ACHN (cell line): ENCODE results near the gene PITPNM1.

Experiments used
- DNase-seq: peaks from one replicate; pipeline ENCODE4 v3.0.0-alpha.2; 2015
- in situ Hi-C: cut with HindIII; loops from 2 replicates; pipeline ENCODE4 v1.10.0; 2017; ENCODE audit warnings: low sequenced_read_pairs, low pct_ligation_motif_present, low pct_unique_long_range_greater_than_20kb

PITPNM1 gene

GRCh38 chr11:67506426-67507051 lies 1.4 kb upstream of the PITPNM1 start:
- no peak for DNase-seq
- in situ Hi-C loops, result no loop called here

GRCh38 chr11:67505605-67506396 lies 638 bp upstream of the PITPNM1 start:
- peak; percentile 97 for DNase-seq
- in situ Hi-C loops, result no loop called here

GRCh38 chr11:67504005-67504949 lies 886 bp downstream of the PITPNM1 start:
- DNase-seq, result peak; percentile 56

GRCh38 chr11:67503119-67504004 lies 1.8 kb downstream of the PITPNM1 start:
- DNase-seq, result no peak
- in situ Hi-C loops, result no loop called here

More at GRCh38 chr11:67504005-67504949, 886 bp downstream of the PITPNM1 start:
- in situ Hi-C loops, result no loop called here

DNA sequence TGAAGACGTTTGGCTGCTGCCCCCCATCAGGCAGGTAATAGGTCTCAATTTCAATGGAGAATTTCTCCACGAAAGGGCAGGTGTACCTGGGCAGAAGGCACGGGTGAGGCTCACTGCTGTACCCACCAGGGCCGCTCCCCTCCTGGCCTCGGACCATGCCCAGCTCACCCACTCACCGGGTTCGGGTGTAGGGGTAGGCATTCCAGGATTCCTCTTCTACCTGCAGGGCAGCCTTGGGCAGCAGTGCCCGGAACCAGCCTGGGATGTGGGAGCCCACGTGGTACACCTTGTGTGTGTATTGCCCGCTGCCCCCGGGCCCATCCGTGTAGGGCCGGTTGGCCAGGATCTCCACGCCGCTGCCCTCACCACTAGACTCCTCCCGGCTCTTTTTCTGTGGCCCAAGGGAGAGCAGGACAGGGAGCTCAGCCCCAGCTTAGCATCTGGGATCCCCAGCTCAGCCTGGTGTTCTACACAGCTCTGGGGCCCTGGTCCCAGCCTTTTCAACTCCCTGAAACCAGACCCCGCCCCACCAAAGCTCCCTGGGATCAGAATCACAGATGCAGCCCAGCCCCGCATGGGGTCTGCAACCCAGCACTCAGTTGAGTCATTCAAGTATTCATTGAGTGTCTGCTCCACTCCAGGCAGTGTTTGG lies 2.7 kb downstream of the PITPNM1 start:
- in situ Hi-C loops, result no loop called here
- DNase-seq, result no peak

- in situ Hi-C loops, result no loop called here
- DNase-seq, result no peak
These were observed 3.3 kb downstream of the PITPNM1 start for GRCh38 chr11:67501854-67502253.

GRCh38 chr11:67500831-67501715 lies 4.1 kb downstream of the PITPNM1 start:
- in situ Hi-C loops, result no loop called here
- DNase-seq, result no peak

GRCh38 chr11:67500484-67500821 lies 4.7 kb downstream of the PITPNM1 start:
- no peak for DNase-seq
- in situ Hi-C loops, result no loop called here

GRCh38 chr11:67499808-67500483 lies 5.2 kb downstream of the PITPNM1 start:
- in situ Hi-C loops, result no loop called here
- no peak for DNase-seq

GRCh38 chr11:67498544-67498972 lies 6.6 kb downstream of the PITPNM1 start:
- DNase-seq, result no peak
- in situ Hi-C loops, result no loop called here

- no peak for DNase-seq
- in situ Hi-C loops, result no loop called here
These were observed 7.4 kb downstream of the PITPNM1 start for GRCh38 chr11:67497656-67498291.

GRCh38 chr11:67496113-67496512 lies 9.1 kb downstream of the PITPNM1 start:
- DNase-seq, result no peak
- in situ Hi-C loops, result no loop called here

GRCh38 chr11:67495234-67496005 lies 9.7 kb downstream of the PITPNM1 start:
- DNase-seq, result no peak
- in situ Hi-C loops, result no loop called here

GRCh38 chr11:67494371-67495233 lies 10.6 kb downstream of the PITPNM1 start:
- in situ Hi-C loops, result no loop called here
- DNase-seq, result no peak
